DOHH2 (cell line): ENCODE results near the gene PROZ.

Source experiments
- CTCF ChIP-seq: fragments of 200-600 bp; sonication (generic); IDR thresholded peaks from one replicate; pipeline ENCODE4 v1.5.1; 2014; ENCODE audit warnings: antibody characterized with exemption, mild to moderate bottlenecking, low read depth, low read length; ENCODE audit not compliant: poor library complexity, severe bottlenecking
- EZH2phosphoT487 ChIP-seq: fragments of 200-600 bp; sonication (generic); IDR thresholded peaks from 2 replicates; pipeline ENCODE4 v1.6.1; 2017; ENCODE audit warnings: borderline replicate concordance, mild to moderate bottlenecking, antibody characterized with exemption, low read length, moderate library complexity, mixed read lengths

- no peak for TF ChIP-seq CTCF
- TF ChIP-seq EZH2phosphoT487, result no peak
Observed at GRCh38 chr13:113170511-113170910, 12.1 kb downstream of the PROZ start.
